Stomach (tissue), 4 donors: ENCODE results near the gene AKR1A1.

ENCODE experiments used
- EP300 ChIP-seq: sonication (generic); formaldehyde crosslinking; IDR thresholded peaks from one replicate; pipeline ENCODE4 v1.6.1; 2017; ENCODE audit warnings: antibody characterized with exemption
- POLR2A ChIP-seq, 4 donors: fragments of 450-650 bp; IDR thresholded peaks; one replicate each; pipeline ENCODE4 v1.6.1; 2016; ENCODE audit warnings: antibody characterized with exemption in 4 of 4, control low read depth in 2 of 4, mild to moderate bottlenecking in 1 of 4, moderate library complexity in 1 of 4
- POLR2AphosphoS5 ChIP-seq, 3 donors: sonication (generic); formaldehyde crosslinking; IDR thresholded peaks; one replicate each; pipeline ENCODE4 v1.6.1; 2016; ENCODE audit warnings: antibody characterized with exemption in 3 of 3
- TF ChIP-seq, protein P1 (sequence below), 7 experiments: fragments of 450-650 bp in 4 of 7; fragments of 200-600 bp in 3 of 7; sonication (generic) in 3 of 7; IDR thresholded peaks; one replicate each; pipeline ENCODE4 v1.5.1; 2016 to 2019; ENCODE audit warnings: antibody characterized with exemption in 7 of 7, control low read depth in 2 of 7, mild to moderate bottlenecking in 1 of 7

DNA sequence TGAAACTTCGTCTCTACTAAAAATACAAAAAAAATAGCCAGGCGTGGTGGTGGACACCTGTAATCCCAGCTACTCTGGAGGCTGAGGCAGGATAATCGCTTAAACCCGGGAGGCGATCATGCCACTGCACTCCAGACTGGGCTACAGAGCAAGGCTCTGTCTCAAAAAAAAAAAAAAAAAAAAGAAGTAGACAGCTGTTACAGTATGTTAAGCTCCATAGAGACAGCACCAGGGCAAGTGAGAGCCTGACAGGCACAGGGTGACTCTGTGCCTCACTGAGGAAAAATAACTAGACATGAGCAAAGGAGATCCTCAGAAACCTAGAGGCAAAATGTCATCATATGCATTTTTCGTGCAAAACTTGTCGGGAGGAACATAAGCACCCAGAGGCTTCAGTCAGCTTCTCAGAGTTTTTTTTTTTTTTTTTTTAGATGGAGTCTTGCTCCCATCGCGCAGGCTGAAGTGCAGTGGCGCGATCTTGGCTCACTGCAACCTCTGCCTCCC is 19.9 kb upstream of the AKR1A1 start:
- TF ChIP-seq POLR2AphosphoS5 (IDR thresholded peaks at IDR 0.05) = no peak
- TF ChIP-seq, protein P1, sequence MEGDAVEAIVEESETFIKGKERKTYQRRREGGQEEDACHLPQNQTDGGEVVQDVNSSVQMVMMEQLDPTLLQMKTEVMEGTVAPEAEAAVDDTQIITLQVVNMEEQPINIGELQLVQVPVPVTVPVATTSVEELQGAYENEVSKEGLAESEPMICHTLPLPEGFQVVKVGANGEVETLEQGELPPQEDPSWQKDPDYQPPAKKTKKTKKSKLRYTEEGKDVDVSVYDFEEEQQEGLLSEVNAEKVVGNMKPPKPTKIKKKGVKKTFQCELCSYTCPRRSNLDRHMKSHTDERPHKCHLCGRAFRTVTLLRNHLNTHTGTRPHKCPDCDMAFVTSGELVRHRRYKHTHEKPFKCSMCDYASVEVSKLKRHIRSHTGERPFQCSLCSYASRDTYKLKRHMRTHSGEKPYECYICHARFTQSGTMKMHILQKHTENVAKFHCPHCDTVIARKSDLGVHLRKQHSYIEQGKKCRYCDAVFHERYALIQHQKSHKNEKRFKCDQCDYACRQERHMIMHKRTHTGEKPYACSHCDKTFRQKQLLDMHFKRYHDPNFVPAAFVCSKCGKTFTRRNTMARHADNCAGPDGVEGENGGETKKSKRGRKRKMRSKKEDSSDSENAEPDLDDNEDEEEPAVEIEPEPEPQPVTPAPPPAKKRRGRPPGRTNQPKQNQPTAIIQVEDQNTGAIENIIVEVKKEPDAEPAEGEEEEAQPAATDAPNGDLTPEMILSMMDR (IDR thresholded peaks at IDR 0.05) = no peak
- TF ChIP-seq POLR2A (IDR thresholded peaks at IDR 0.05) = no peak
- no peak for TF ChIP-seq EP300
